ENCODE data around the gene BCL2L14.
"Not testable (repeated sequence)": the region's sequence is repeated elsewhere in the genome, so short reads cannot be mapped to it uniquely, and the experiment has no call there.

The BCL2L14 gene

GRCh38 chr12:12110923-12111555, 40.3 kb downstream of the BCL2L14 start:
- DNase-seq: not testable (repeated sequence)

GRCh38 chr12:12115514-12115913, 44.8 kb downstream of the BCL2L14 start:
- DNase-seq: no peak

- DNase-seq: no peak
These were observed 45.9 kb downstream of the BCL2L14 start for GRCh38 chr12:12116677-12117076.

- DNase-seq: no peak
These were observed 50.3 kb downstream of the BCL2L14 start for GRCh38 chr12:12121061-12121460.

GRCh38 chr12:12123036-12123604, 52.4 kb downstream of the BCL2L14 start:
- DNase-seq: no peak

GRCh38 chr12:12126551-12126950, 55.8 kb downstream of the BCL2L14 start:
- no peak for DNase-seq

GRCh38 chr12:12127304-12127703, 56.6 kb downstream of the BCL2L14 start:
- DNase-seq: no peak

GRCh38 chr12:12128670-12129069, 57.9 kb downstream of the BCL2L14 start:
- no peak for DNase-seq

- DNase-seq: no peak
These were observed 62.5 kb downstream of the BCL2L14 start for GRCh38 chr12:12133259-12133658.

- no peak for DNase-seq
These were observed 63.0 kb downstream of the BCL2L14 start for GRCh38 chr12:12133785-12134184.

GRCh38 chr12:12138203-12139154, 67.7 kb downstream of the BCL2L14 start:
- DNase-seq: no peak

- DNase-seq: no peak
These were observed 70.3 kb downstream of the BCL2L14 start for GRCh38 chr12:12141000-12141399.

GRCh38 chr12:12144531-12144930, 73.8 kb downstream of the BCL2L14 start:
- DNase-seq: not testable (repeated sequence)

GRCh38 chr12:12147111-12147510, 76.4 kb downstream of the BCL2L14 start:
- no peak for DNase-seq

Data from effector CD8-positive, alpha-beta T cell (primary cell).